NCI-H1417 treated with DMSO at 0.1 percent for 48 hours (cell line): ENCODE results near the gene TP73.
A peak's percentile ranks its signal among the peaks of the same experiment; 100 is the strongest.
"Not testable (repeated sequence)": the region's sequence is repeated elsewhere in the genome, so short reads cannot be mapped to it uniquely, and the experiment has no call there.

Source experiments
- DNase-seq: peaks from one replicate; lab custom pipeline; 2025; lab: John Stamatoyannopoulos, UW

The TP73 gene

DNA sequence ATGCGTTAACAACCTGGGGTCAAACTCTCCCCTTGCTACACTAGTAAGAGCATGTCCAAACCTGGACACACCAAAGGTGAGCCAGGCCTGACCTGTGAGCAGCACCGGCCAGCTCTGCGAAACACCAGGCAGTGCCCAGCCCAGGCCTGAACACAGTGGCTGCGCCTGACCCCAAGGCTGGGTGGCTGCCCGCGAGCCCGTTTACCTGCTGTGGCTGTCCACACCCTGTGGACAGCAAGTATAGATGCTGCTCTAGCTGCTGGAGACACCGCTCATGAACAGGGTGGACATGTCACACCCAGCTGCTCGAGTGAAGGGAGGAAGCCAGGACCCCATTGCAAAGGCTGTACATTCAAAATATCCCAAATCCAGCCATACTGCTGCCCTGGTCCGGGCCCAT is 92.3 kb downstream of the TP73 start:
- DNase-seq, result no peak

DNA sequence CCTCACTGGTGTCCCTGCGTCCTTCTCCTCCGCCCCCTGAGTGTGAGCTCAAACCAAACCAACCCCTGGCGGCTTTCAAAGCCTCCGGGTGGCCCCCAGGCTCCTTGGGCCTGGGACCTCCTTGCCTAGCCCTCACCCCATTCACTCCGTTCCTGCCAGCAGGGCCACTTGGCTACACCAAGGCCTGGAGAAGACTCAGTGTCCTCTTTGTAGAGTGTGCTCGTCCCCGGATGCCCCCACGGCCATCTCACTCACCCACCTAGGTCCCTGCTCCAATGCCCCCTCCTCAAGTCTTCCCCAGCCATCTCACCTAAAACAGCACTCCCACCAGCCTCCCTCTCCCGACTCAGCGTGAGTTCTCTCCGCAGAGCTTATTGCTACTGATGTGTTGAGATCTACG is 92.8 kb downstream of the TP73 start:
- no peak for DNase-seq

DNA sequence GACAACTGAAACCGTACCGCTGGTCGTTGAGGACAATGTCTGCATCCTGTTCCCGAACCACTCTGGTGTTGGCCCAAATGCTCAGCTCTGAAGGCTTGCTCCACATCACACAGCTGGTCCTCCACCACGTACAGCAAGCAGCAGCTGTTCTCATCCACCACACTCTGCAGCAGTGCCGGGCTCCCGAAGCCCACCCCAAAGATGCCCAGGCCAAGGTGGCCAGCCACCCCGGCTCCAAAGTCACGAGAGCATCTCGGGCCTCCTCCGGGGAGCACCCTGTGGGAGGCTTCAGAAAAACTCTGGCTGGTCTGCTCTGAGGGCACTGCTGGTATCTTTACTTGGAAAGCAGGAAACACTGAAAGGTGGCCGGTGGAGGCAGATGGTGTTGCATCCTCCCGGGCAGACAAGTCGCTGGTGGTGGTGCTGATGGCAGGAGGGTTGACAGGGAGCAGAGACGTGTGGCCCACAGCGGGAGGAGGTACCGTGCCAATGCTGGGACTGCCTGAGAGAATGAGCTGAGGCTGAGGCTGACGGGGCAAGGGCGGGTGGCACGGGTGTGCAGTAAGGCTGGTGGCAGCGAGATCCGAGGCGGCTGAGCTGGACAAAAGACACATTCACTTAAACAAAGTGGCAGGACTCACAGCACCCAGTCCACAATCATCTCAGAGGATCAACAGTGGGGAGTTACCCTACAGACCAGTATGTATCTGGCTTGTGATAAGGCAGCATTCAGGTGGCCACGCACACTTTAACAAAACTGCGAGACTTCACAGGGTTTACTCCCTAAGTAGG is 93.5 kb downstream of the TP73 start:
- no peak for DNase-seq

DNA sequence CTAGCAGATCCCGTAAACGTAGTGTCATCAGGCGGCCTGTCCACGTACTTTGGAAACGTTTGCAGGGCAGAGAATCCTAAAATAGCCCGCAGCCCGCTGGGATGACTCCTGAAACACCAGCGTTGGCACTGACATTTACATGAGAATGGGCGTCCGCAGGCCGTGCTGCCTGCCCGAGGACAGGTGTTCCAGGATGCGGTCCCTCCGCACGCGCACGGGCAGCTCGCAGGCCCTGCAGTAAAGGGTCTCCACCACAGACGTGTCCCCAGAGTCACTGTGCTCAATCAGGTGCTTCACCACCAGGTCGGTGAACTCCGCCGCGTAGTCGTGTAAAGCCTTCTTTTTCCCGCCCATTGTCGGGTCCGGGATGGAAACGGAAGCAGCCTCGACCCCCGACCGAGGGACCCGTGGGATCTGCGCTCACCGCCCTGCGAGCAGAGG is 94.1 kb downstream of the TP73 start:
- DNase-seq, result no peak

DNA sequence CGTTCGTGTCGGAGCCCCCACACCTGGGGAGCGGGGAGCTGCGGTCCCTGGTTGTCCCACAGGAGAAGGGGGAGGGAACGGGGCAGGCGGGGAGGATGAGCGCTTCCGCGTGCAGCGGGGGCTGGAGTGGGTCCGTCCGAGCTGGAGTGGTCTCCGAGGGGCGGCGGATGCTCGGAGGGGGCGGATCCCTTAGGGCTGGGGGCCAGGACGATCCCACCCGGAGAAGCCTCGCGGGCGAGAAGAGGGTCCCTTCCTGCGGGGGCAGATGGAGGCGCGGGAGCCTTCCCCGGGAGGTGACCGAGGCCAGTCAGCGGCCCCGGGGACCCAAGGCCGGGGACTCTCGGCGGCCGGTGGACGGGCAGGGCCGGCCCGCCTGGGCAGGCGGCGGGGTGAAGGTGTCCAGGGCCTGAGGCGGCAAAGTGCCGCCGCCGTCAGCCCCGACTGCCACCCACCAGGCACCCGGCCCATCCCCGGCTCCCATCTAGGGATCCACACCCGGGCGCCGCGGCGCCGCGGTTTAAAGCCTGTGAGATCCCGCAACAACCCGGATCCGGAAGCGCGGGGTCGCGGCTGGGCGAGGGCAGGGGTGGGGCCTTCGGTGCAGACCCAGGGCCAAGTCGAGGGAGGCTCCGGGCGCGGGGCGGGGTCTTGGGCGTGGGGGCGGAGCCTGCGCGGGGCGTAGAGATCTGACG is 94.7 kb downstream of the TP73 start:
- peak; percentile 8 for DNase-seq

DNA sequence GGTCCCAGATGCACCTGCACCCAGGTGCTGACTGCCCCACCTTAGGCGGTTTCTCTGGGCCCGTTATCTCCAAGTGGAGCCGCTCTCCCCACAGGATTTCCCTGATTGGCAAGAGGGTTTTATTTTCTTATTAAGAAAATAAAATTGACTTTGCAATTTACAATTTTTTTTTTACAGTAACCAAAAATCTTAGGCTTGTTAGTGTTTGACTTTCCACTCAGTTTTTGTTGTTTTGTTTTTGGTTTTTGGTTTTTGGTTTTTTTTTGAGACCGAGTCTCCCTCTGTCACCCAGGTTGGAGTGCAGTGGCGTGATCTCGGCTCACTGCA is 95.2 kb downstream of the TP73 start:
- no peak for DNase-seq

DNA sequence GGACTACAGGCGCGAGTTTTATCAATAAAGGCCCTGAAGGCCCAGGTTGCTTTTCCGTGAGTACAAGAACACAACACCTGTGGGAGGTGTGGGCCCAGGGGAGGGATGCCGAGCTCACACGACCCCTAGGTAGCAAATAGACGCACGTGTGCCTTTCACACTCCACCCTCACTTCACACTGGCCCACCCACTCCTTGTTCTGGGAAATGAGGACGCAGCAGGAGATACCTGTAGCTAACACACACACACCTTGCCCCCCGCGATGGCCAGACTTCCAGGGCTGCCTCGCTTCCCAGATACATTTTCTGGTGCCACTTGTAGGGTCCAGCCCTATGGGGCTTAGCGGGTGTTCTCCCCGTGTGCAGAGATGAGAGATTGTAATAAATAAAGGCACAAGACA is 95.6 kb downstream of the TP73 start:
- DNase-seq, result no peak

DNA sequence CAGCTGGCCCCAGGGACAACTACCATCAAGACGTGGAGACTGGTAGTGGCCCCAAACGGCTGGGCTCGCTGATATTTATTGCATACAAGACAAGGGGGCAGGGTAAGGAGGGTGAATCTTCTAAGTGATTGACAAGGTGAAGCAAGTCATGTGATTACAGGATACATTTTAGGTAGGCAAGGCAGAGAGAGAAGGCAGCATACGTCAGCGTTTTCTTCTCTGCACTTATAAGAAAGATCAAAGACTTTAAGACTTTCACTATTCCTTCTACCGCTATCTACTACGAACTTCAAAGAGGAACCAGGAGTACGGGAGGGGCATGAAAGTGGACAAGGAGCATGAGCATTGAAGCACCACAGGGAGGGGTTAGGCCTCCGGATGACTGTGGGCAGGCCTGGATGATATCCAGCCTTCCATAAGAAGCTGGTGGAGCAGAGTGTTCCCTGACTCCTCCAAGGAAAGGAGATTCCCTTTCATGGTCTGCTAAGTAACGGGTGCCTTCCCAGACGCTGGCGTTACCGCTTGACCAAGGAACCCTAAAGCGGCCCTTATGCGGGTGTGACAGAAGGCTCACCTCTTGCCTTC is 96.1 kb downstream of the TP73 start:
- not testable (repeated sequence) for DNase-seq

DNA sequence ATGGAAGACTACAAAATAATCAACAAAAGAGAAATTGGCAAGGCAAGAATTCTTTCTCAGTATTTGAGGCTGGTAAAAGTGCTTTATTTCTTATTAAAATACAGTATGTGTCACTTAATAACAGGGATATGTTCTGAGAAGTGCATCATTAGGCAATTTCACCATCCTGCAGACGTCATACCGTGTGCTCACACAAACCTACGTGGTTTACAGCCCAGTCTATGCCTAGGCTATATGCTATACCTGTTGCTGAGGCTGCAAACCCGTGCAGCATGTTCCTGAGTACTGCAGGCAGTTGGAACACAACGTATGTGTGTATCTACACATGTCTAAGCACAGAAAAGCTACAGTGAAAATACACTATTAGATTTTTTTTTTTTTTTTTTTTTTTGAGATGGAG is 97.2 kb downstream of the TP73 start:
- no peak for DNase-seq

DNA sequence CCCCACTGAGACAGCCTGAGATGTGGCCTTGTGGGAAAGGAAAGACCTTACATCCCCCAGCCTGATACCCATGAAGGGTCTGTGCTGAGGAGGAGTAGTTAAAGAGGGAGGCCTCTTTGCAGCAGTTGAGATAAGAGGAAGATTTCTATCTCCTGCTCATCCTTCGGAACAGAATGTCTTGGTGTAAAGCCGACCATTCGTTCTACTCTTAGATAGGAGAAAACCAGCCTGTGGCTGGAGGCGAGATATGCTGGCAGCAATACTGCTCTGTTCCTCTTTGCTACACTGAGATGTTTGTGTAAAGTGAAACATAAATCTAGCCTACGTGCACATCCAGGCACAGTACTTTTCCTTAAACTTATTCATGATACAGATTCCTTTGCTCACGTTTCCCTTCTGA is 98.4 kb downstream of the TP73 start:
- no peak for DNase-seq

DNA sequence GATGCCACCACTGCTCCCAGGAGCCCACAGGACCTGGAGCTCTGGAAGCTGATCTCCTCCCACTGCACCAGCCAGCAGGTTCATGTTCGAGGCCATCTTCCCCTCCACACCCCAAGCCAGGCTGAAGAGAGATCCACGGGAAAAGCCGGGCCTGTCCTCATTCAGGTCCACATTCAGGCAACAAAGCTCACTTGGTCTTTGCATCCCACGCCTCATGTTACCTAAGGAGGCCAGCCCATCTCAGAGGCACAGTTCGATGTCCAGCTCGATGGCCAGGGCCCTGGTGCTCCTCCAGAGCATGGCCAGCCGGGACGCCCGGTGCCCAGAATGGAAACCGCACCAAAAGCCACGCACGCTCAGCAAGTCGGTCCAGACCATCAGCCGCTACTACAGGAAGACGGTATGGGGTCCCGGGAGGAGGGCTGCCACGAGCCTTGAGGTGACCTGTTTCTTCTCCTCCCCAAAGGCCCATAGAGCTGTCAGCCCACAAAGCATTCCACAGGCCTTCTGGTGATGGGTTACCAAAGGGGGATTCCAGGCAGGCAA is 100.2 kb downstream of the TP73 start, which contains the start of gene CCDC27:
Gene CCDC27, plus strand, starts transcription at position 51 of the 546 bp plus-strand sequence. Its CDS starts 32 bp downstream, at position 83.
- DNase-seq, result no peak

DNA sequence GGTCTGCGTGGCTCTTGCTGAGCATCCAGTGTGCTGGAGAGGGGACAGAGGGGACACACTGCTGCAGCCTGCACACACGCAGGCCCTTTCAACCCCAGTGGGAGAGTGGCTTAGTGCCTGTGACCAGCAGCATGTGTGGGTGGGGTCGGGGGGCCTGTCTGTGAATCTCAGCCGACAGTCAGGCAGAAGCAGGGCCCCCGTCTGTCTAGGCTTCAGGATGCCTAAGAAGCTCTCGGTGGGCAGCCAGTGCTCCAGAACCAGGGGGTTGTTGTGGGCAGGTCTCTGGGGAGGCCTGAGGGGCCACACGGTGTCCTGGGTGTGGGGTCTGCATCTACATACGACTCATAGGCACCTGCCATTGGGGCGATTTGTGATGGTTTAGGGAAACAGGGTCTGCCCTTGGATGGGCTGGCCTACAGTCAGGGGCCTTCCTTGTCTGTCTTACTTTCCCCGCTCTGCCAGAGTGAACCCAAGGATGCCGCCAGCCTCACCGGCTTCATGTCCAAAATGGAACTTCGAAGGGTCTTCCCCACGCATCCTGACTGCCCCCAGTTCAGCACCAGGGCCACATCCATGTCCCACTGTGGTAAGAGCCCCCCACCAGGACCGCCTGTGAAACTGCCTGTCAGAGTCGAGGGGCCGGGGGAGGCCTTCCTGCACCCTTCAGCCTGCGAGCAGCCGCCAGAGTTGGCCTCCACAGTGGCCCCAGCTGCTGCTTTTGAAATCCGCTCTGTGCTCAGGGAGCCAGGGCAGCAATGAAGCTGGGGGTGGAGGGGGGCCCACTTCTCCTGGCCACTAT is 101.5 kb downstream of the TP73 start:
- DNase-seq, result no peak

DNA sequence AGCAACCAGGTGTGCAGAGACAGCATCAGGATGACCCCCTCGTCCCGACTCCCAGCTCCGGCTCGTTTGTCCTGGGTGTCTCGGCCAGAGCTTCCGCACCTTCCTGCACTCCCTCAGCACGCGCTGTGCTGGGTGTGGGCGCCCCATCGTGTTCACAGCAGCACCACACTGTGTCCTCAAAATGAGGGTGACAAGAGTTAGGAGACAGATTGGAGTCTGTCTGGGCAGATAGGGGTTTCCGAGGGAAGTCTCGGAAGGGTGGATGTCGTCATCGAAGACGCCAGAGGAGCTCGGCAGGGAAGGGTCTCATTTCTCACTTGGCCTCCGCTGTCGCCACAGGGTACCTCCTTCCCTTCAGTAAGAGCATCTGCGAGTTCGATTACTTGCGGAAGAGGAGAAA is 104.1 kb downstream of the TP73 start:
- no peak for DNase-seq

DNA sequence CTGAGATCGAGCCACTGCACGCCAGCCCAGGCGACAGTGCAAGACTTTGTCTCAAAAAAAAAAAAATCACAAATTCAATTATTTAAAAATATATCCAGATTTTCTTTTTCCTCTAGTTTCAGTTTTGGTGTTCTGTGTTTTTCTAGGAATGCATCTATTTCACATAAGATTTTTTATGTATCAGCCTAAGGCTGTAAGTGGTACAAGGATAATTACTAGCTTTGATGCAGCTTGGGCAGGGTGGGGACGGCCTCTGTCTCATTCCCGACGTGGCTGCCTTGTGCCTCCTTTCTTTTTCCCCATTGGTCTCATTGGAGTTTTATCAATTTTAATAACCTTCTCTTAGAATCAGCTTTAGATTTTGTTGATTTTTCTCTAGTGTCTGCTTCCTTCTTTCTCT is 106.8 kb downstream of the TP73 start:
- no peak for DNase-seq

DNA sequence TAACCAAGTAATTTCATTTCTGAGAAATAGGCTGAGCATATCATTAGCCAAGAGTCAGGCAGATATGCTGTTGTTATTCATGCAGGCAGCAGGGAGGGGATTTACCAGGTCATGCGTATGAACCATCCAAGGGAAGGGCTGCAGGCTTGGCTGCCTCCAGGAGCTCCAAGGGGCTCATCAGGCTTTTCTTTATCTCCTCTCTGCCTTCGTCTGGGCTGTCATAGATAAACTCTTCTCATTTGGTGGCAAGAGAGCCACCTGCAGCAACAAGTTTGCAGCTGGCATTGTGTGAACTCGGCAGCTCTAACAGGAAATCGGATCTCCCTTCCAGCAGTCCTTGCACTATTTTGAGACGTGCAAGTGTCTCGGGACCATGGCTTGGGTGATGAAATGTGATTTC is 107.5 kb downstream of the TP73 start:
- DNase-seq, result no peak

DNA sequence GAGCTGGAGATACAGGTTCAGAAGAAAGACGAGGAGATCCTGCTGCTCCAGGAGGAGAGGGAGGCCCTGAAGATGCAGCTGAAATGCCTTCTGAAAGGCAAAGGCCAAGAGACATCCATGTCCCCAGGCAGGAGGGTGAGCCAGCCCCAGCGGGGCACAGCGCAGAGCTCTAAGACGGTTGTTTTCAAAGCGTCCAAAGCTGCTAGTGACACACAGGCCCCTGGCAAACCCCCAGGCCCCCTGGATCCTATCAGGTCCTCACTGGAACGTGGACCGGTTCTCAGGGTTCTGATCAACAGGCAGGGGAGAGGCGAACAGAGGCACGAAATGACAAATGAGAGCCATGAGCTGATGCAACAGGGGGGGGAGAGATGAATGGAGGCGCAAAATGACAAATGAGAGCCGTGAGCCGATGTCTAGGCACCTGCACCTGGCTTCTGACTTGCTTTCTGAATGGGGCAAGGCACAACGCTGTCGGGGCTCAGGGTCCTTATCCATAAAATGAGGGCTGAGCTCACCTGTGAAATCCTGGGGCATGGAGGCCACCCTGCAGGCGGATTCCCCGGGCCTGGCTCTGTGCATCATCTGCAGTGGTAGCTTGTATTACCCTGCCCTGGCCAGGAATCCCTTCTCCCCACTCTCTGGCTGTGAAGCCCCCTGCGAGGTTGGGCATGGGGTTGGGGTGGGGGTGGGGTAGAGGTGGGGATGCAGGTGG is 109.1 kb downstream of the TP73 start:
- no peak for DNase-seq

DNA sequence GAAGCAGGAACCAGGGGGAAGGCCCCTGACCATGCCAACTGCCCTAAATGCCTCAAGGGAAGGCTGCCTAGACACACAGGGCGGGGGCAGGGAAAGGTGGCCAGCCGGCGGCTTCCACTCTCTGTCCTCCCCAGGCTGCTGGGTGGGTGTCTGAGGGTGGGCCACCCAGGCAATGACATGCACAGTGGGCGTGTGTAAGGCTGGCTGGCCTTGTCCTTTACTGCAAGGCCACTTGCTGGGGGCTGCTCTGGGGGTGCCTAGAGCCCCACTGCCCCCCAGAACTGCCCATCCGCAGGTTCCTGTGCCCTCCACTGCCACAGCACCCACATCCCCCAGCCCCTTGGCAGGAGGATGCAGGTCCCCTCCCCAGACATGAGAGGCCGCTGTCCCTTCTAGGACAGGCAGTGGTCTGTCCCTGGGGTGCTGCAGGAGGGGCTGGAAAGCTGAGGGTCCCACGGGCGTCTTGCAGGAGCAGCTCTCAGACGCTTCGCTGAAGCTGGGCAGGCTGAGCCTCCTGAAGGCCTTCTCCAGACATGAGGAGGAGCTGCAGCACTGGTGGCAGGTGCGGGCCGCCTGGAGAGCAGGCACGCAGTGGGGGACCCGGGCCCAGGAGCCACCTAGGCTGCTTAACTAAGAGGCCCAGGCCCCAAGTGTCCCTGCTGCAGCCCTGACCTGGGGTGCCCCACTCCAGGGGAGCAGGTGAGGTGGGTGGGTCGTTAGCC is 110.0 kb downstream of the TP73 start:
- no peak for DNase-seq

DNA sequence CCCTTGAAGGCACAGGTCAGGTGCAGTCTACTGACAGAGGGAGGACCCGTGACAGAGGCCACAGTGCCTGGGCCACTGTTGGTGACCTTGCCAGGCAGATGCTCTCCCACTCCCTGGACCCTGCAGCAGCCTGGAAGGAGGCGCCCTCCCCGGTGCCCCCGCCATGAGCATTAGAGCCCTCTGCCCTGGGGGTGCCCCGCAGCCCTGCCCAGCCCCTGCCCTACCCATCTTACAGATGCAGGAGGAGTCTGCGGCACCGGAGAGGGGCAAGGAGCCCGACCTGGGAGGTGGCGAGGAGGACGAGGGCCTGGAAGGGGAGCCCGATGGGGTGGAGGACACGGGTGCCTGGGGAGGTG is 110.5 kb downstream of the TP73 start:
- DNase-seq, result no peak

DNA sequence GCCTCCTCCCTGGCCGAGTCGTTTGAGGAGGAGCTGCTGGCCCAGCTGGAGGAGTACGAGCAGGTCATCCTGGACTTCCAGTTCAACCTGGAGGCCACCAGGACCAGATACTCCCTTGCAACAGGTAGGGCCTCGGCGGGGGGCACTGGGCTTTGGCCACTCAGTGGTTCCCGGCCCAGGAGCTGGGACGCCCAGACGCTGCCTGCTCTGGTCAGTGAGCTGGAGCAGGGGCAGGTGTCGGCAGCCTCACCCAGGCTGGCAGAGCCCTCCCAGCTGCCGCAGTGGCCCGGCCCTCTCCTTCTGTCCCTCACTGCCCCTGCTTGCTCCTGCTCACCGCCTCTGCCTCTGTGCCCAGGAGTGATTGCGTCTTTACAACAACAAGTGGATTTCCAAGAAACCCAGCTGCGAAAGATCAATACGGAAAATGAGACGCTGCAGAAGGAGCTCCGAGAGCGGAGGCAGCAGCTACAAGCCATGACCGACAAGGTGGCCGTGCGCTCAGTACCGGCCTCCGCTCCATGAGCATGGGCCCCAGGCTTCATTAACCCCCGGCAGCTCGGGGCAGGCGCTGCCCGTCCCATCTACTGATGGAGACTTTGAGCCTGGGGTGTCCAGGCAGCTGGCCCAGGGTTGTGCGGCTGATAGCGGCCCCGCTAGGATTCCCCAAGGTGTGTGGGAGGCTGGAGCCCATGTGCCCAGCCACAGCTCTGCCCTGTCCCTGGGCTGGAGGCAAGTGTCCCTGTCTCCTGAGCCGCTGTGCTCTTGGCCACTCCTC is 111.2 kb downstream of the TP73 start:
- no peak for DNase-seq

DNA sequence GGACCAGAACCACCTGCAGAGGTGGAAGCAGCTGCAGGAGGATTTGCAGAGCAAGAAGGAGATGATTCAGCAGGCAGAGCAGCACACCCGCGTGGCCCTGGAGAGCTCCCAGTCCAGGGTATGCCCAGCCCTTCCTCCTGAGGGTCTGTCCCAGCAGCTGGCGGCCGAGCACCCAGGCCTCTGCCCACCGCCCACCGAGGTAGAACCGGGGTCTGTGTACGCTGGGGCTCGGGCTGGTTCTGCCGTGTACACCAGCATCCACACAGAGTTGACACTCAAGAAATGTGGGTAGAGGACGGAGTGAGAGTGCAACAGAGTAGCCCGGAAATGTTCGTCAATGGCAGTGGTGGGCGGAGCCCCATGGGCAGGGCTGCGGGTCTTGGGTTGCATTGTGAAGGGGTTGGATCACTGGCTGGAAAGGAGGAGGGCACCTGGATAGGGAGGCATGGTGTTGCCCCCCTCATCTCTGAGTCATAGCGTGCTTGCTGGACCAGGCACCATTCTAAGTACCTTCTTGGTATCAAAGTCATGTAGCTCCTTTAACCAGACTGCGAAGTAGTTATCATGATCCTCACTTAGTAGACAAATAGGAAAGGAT is 115.1 kb downstream of the TP73 start:
- no peak for DNase-seq
